Limb (tissue), 2 donors: ENCODE results near the gene RIPPLY2.
A peak's percentile ranks its signal among the peaks of the same experiment; 100 is the strongest.
"Not testable (repeated sequence)": the region's sequence is repeated elsewhere in the genome, so short reads cannot be mapped to it uniquely, and the experiment has no call there.

Source experiments
- DNase-seq, 2 donors: peaks; one replicate each; pipeline ENCODE4 v3.0.0-alpha.2; 2016; ENCODE audit errors: extremely low spot score in 2 of 2

The RIPPLY2 gene

DNA sequence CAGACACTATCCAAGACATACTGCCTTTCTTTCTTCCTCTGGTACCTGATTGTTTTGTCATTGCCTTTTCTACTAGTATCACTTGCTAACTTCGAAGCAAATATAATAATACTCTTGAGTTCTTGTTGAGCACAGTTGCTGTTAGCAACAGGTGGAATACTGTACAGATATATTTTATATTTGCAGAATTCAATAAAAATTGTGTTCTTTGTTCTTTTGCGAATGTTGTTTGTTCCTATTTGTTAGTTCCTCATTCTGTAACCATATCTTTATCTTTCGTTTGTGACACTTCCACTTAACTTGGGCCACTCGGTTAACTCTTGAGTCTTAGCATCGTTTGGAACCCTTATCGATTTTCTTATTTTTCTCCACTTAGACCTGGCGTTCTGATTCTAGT is 7.2 kb downstream of the RIPPLY2 start:
- DNase-seq, result no peak

DNA sequence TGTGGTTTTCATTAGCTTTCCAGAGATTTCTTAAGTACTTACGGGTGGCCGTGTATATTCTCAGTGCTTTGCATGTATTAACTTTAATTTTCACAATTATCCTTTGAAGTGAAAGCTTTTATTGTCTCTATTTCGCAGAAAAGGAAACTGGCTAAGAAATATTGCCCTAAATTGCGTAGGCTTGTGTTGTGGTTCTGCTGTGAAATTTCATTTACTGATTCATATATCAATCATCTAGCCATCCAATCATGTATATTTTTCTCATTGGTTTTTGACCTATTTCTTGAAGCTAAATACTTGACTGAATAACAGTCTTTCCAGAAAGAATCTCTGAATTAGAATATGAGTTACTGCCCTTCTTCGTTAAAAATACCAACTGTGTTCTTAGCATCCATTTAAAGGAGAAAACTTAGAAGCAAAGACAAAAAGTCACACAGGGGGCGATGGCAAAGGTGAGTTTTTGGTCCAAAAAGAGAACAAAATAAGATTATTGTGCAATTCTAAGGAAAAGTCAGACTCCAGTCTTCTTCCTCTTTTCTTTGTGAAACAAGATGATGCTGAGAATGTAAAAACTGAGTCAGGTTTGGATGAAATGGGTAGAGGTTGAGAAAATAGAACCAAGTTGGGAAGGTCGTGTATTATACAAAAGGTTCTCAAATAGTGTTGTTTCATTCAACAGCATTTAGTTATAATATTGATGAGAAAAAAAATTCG is 7.8 kb downstream of the RIPPLY2 start:
- DNase-seq, result no peak

DNA sequence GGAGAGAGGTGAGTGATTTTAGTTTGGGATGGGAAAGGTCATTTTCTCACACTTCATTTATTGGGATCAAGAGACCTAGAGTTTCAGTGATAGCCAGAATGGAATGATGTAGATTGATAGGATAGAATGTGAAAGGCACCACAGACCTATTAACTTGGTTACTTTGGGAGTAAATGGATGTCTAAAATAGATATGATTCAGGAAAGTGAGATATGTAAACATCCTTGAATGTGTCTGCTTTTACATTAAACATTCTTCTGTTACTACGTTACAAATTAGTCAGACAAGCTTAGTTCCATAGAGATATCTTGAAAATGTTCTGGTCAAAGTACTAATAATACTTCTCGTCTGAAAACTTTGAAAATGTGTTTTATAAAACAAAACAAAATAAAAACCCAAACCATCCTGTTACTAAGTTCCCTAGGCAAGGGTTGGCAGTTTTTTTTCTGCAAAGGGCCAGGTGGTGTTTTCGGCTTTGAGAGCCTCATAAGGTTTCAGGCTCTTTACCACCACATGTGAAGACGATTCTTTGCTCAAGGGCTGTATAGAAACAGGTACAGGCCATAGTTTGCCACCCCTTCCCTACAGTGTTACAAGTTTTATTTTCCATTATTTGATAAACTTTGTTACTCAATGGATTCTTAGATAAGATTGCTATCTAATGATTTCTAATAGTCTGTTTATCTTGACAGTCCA is 9.8 kb downstream of the RIPPLY2 start:
- DNase-seq, result no peak

DNA sequence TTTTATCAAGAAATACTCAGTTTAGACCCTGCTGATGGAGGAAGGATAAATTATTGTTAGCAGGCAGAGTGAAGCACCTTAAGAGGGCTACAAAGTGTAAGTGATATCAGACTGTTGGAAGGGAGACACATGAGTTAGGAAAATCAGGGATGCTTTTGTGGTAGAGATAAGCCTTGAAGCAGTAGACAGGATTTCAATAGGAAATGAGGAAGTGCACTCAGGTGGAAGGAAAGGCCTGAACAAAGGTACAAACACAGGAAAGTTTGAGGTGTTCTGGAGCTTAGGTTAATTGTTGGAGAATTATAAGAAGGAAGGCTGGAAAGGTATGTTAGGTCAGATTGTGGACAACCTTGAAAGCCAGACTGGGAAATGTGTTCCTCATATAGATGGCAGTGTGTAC is 13.9 kb downstream of the RIPPLY2 start:
- no peak for DNase-seq

- DNase-seq, result no peak
Measured at GRCh38 chr6:83867527-83868161, 14.5 kb downstream of the RIPPLY2 start.

GRCh38 chr6:83868639-83869038 is 15.5 kb downstream of the RIPPLY2 start:
- DNase-seq, result no peak

- no peak for DNase-seq
Measured at GRCh38 chr6:83870649-83871048, 17.5 kb downstream of the RIPPLY2 start.

GRCh38 chr6:83872386-83873118 is 19.4 kb downstream of the RIPPLY2 start:
- no peak for DNase-seq

GRCh38 chr6:83873869-83874268 is 20.7 kb downstream of the RIPPLY2 start:
- DNase-seq, result no peak

DNA sequence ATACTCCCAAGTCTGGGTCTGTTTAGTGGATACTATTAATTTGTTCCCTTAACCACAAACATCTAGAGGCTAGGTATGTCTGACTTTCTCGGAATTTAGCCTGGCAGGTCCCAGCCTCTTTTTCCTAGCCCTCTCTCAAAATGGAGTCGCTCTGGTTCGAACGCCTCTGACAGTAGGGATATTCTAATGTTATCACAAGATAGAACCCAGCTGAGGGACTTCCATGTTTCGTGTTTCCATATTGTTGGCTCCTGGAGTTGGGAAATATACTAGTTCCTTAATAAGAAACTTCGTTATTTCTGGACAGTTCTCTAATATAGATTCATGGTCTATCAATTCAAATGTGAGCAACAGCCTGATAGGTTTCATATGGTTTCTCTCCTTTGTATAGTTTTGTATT is 22.7 kb downstream of the RIPPLY2 start:
- no peak for DNase-seq

GRCh38 chr6:83878902-83879644 is 25.9 kb downstream of the RIPPLY2 start:
- no peak for DNase-seq

GRCh38 chr6:83879746-83880145 is 26.6 kb downstream of the RIPPLY2 start:
- DNase-seq, result no peak

- DNase-seq, result no peak
Measured at GRCh38 chr6:83883240-83883639, 30.1 kb downstream of the RIPPLY2 start.

- peak in 1 of 2 donors; percentile 79 for DNase-seq
Measured at GRCh38 chr6:83884523-83884922, 31.4 kb downstream of the RIPPLY2 start.

GRCh38 chr6:83885984-83886383 is 32.8 kb downstream of the RIPPLY2 start:
- DNase-seq, result no peak

GRCh38 chr6:83889621-83890020 is 36.5 kb downstream of the RIPPLY2 start:
- no peak for DNase-seq

DNA sequence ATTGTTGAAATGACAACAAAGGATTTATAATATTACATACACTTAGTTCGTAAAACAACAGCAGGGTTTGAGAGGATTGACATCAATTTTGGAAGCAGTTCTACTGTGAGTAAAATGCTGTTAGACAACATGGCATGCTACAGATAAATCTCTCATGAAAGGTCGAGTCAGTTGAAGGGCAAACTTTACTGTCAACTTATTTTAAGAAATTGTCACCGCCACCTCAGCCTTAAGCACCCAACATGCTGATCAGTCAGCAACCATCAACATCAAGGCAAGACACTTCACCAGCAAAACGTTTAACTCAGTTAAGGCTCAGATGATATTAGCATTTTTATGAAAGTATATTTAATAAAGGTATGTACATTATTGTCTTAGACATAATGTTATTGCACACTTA is 37.4 kb downstream of the RIPPLY2 start:
- no peak for DNase-seq

DNA sequence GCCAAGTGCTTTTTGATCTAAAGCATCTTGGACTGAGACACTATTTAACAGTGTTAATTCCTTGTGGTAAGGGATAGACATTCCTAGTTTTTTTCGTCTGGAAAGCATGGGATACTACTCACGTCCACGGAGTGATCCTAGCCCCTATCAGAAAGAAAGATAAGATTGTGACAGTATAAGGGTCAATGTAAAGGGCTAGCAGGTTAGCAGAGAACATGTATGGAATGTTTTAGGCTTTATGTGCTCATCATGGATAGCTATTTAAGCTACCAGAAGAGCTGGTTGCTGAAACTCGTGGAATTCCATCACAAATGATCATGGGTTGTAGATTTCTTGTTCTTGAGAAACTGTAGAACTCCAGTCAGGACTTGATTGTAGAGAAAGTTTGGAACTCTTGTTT is 38.4 kb downstream of the RIPPLY2 start:
- no peak for DNase-seq

DNA sequence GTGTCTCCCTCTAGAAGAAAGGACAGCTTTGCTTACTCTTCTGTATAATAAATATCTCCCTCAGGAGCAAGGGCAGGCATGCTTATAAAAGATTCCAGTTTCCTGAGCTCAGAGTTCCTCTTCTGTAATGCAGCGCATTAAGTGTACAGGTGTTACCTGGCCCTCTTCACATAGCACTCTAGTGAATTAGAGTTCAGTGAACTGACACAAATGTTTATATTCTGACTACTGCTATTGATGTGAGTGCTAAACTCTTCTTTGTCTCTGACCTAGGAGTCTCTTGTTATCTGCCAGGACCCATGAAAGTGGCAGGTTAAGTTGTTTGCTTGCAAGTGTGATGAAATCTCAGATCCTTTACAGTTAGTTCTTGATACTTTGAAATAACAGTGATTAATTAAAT is 39.9 kb downstream of the RIPPLY2 start:
- DNase-seq, result no peak

GRCh38 chr6:83897094-83897493 is 43.9 kb downstream of the RIPPLY2 start:
- not testable (repeated sequence) for DNase-seq

DNA sequence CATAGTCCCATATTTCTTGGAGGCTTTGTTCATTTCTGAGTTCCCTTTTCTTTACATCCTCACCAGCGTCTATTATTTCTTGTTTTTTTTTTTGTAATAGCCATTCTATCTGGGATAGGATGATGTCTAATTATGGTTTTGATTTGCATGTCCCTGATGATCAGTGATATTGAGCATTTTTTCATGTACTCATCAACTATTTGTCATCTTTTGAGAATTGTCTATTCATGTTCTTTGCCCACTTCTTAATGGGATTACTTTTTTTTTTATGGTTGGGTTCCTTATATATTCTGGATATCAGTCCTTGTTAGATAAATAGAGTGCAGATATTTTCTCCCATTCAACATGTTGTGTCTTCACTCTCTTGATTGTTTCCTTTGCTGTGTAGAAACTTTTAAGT is 48.5 kb downstream of the RIPPLY2 start:
- DNase-seq, result no peak
